H54 (cell line): ENCODE measurements around the gene PAX7.
"Not testable (repeated sequence)": the region's sequence is repeated elsewhere in the genome, so short reads cannot be mapped to it uniquely, and the experiment has no call there.

Experiments used
- DNase-seq: peaks from one replicate; pipeline ENCODE4 v3.0.0; 2011; ENCODE audit warnings: low spot score, mixed read lengths; ENCODE audit not compliant: insufficient read length
- FAIRE-seq: peaks from 3 replicates; lab custom pipeline; 2011; peaks lifted over from hg19 to GRCh38; lab: Jason Lieb, UNC
- POLR2A ChIP-seq: IDR thresholded peaks from 2 replicates; pipeline ENCODE4 v1.6.1; 2011; ENCODE audit warnings: low read depth, mild to moderate bottlenecking, low read length

PAX7 gene

DNA sequence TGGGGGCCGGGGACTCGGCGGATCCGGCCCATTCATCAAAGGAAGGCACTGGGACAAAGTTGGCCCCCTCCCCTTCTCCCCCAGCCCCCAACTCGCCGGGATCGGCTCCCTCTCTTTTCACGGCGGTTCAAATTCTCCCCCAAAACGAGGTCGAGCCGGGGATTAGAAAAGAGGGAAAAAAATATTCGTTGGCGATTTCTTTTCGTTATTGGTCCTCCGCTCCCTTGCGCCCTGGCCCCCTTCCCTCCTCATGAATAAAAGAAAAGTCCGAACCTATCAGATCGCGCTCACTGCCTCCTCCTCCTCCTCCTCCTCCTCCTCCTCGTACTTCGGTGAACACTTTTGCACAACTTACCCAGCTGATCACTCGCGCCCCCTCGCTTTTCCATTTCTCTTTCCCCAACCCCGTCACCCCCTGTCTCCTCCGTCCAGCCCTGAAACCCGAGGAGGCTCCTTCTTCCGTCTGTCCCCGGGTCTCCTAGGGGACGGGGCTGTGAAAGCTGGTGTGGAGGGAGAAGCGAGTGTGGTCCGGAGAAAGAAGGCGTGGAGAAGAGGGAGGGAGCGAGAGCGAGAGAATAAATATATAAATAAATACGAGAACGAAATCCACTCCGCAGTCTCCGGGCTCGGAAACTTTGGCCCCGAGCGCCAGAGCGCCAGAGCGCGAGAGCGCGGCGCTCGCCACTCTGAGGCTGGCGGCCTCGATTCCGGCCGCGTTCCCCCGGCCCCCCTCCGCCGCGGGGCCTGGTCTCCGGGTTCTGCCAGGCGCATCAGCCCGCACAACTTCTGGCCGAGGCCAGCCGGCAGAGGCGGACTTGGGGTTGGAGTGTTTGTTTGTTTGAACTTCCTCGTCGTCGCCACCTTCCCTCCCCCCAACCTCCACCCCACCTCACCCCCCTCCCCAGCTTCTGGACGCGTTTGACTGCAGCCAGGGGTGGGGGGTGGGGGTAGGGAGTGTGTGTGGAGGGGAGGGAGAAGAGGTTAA lies at the start of gene PAX7:
PAX7 (plus strand) TSS at position 336 of the 985 bp plus-strand sequence. CDS start 758 bp downstream, outside the sequence.
- FAIRE-seq: no peak
- DNase-seq: no peak
- no peak for TF ChIP-seq POLR2A

DNA sequence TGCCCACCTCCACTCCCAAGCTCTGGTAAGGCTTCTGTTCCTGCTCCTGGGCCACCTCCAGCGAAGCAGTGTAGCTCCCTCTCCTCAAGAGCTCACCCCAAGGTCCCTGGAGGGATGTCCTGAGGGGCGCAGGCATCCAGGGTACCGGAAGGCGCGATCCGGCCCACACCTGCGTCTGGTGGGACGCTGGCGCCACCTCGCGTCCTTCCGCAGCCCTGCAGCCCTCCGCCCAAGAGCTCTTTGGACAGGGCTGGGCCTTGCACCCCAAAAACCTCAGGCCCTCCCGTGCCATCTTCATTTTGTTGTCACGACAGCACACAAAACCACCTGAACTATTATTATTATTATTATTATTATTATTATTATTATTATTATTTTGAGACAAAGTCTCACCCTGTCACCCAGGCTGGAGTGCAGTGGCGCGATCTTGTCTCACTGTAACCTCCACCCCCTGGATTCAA lies 49.2 kb upstream of the PAX7 start:
- no peak for FAIRE-seq
- peak; percentile 60 for DNase-seq
- TF ChIP-seq POLR2A: no peak

GRCh38 chr1:18582890-18583289 lies 47.8 kb upstream of the PAX7 start:
- TF ChIP-seq POLR2A: no peak
- DNase-seq: no peak
- FAIRE-seq: no peak

DNA sequence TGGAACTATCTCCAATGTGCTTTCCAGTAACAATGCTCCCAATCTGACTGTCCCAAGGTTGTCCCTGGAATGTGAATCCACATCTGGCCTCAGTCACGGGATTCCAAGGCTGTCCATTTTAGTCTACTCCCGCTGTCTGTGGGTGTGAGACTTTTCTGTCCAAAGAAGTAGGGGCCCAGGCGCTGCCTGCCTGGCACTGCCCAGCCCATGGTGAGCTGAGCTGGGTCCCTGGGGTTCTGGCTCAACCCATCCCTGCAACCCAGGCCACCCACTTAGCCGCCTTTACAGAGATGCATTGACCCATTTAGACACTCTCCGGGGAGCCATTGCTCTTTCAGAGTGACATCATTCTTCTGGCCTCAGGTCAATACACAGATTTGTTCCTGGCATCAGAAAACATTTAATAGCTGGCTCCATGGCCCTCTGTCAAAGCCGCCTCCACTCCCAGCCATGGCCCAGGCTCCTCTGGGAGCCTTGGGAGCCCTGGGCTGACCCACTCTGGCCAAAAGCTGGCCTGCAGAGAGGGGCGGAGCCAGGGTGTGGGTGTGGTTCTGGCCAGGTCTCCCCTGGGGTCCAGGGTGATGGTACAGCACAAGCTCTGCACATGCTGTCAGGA lies 47.2 kb upstream of the PAX7 start:
- DNase-seq (no peak), FAIRE-seq (no peak)
- no peak for TF ChIP-seq POLR2A

DNA sequence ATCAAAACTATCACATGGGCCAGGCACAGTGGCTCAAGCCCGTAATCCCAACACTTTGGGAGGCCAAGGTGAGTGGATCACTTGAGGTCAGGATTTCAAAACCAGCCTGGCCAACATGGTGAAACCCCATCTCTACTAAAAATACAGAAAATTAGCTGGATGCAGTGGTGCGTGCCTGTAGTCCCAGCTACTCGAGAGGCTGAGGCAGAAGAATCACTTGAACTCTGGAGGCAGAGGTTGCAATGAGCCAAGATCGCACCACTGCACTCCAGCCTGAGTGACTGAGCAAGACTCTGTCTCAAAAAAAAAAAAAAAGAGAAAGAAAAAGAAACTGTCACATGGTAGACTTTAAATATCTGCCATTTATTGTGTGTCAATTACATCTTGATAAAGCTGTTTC lies 44.6 kb upstream of the PAX7 start:
- FAIRE-seq, DNase-seq: not testable (repeated sequence)

DNA sequence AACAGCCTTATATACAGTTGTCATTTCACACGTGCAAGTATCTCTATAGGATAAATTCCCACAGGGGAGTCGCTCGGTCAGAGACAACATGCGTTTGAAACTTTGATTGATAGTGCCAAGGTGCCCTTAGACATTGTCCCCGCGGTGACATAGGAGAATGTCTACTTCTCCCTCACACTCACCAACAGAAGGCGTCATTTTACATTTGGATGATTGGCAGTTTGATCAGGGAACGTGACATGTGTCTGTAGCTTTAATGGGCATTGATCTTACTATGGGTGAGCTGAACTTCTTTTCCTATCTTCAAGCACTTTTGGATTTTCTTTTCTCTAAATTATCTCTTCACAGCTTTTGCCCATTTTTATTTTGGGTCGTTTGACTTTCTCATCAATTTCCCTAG lies 42.6 kb upstream of the PAX7 start:
- FAIRE-seq (no peak), DNase-seq (no peak)
- TF ChIP-seq POLR2A: no peak

- FAIRE-seq: no peak
- DNase-seq: no peak
- no peak for TF ChIP-seq POLR2A
Observed at GRCh38 chr1:18592368-18592767, 38.3 kb upstream of the PAX7 start.

DNA sequence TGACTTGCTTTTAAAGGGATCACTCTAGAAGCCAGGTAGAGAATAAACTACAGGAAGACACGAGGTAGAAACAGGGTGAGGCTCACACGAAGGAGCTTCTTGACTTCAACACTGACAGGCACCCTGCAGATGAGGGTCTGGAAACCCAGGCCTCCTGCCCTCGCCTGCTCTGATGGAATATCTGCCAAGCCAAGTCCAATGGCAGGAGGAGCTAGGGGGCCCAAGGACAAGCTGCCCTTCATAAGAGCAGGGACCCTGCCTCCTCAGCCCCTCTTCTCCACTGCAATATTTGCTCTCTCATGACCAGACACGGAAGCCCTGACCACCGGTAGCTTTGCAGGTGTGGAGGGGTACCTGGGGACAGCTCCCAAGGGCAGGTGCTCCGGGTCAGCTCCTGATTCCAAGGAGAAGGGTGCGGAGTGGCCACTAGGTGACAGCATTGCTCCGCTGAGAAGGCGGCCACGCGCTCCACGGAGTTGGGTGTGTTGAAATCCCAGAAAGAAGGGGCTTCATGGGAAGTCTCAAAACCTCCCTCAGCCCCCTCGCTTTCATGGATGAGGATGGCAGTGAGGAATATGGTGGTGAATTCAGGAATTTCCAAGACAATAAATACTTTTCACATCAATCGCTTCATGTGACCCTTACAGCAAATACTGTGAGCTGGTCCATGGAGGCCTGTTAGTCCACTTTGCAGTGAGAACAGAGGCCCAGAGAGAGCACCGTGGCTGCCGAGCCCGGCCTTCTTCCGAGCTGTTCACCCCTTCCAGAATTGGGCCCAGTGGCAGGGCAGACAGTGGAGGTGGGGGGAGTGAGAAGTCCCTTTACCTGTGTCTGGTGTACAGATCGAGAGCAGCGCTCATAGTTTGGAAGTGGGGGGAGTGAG lies 33.2 kb upstream of the PAX7 start:
- no peak for FAIRE-seq
- TF ChIP-seq POLR2A: no peak
- DNase-seq: peak; percentile 50

DNA sequence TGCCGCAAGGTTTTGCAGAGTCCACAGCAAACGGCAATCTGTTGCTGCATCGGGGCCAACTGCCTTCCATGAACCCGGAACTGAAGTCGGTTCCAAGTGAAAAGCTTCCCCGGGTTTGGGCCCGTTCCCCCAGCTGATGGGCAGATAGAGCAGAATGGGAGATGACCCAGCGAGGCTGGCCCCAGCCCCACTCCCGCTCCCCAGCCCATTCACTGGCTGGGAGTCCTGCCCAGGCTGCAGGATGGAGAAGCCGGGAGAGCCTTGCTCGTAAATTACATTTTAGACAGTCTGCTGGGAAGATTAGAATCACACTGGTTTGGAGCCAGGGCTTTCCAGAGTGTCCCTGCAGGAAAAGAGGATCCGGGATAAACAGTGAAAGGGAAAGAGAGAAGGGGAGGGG lies 31.6 kb upstream of the PAX7 start:
- DNase-seq (no peak), FAIRE-seq (no peak)
- no peak for TF ChIP-seq POLR2A

DNA sequence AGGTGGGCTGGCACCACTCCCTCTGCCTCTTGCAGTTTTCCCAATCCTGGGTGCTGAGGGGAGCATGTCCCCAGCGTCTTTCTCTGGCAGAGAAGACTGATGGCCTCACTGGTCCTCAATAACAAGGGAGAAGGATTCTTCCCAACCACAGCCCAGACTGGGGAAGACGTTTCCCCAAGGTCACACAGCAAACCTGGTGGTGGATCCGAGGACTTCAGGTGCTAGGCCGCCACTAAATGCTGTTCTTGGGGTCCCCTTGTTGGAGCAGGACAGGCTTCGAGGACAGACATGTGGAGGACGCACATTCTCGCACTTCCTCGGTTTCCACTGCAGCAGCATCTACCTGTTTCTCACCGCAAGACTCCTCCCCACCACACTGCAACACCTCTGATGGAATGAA lies 30.9 kb upstream of the PAX7 start:
- TF ChIP-seq POLR2A: no peak
- DNase-seq (no peak), FAIRE-seq (no peak)

- FAIRE-seq (no peak), DNase-seq (no peak)
- TF ChIP-seq POLR2A: no peak
Observed at GRCh38 chr1:18602533-18603211, 28.0 kb upstream of the PAX7 start.

DNA sequence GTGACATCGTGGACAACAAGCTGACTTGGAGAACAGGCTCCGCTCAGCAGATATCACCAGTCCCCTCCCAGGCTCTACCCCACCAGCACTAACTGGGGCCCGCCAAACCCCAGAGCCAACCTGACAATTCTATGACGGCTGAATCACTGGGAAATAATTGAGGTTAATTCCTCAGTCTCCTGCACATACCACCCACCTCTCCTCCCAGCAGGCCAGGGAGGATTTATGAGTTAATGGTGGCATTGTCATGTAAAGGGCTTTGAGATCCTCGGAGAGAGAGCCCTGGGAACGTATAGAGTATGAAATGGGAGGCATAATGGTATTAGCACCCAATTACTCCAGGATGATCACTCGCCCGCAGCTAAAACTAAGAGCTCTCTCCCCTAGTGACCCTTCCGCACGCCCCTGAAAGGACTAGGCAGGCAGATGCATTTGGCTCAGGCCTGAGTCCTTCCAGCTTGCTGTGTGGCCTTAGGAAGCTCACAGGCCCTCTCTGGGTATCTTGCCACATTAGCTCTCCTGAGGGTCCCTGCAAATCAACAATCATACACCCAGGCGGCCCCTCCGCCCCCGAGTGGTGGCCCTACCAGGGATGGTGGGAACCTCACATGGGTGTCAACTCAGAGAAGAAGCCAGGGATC lies 27.3 kb upstream of the PAX7 start:
- no peak for TF ChIP-seq POLR2A
- DNase-seq (no peak), FAIRE-seq (no peak)
